Activated T-cell treated with anti-CD3 and anti-CD28 coated beads for 24 hours (primary cell): Measurements from ENCODE around the gene MRPL24.

Source experiments
- DNase-seq: peaks from one replicate; pipeline ENCODE4 v3.0.0-alpha.2; 2020; ENCODE audit warnings: low read depth

Gene MRPL24

DNA sequence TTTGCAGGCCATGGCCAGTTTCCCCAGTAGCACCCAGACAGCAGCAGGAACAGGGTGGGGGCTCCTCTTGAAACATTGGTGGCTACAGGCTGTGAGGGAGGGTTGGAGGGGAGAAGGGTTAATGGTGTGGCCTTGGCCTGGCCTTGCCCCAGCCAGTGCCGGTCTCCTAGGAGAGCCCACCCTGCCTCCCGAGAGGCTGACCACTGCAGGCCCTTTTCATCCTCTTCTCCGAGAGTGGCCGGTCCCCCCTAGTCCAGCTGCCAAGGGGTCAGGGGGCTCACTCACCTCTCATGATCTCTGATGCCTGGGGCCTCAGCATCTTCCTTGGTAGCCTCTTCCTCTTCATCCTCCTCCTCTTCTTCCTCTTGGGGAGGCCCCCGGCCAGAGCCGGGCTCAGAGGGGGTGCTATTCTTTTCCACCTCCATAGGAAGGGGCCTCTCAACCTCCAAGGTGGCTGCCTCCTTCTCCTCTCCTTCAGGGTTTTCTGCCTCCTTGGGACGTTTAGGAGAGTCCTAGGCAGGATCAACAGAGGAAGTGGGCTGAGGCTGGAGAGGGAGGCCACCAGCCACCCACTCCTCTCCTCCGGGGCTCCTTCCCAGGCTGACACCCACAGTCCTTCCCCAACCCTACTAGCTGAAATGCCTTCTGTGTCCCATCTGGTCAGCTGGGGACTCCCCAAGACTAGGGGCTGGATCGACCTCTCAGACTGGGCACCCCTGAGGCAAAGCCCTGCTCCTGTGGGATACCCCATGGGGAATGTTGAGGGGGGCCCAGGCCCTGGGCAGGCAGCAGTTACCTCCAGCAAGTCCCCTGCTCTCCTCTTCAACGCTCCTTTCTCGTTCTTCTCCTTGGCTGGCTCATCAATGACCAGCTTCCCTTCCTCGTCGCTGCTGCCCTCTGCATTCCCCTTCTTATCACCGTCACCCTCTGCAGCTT lies 2.7 kb upstream of the MRPL24 start:
- no peak for DNase-seq

DNA sequence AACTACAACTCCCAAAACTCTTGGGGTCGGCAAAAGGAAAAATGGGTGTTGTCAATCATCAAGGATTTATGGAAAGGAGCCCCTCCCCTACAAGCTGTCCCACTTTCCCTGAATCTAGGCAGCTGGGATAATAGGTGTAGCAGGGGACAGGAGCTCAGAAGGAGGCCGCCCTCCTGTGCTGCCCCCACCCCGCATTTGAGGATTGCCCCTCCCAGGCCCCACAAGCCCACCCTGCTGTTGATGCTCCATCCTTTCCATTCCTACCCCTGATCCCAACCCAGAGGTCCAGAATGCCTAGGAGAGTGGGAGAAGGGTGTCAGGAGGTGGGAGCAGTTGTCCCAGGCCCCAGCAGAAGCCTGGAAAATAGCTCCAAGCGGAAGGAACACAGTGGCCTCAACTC lies 1.9 kb upstream of the MRPL24 start:
- DNase-seq: no peak

DNA sequence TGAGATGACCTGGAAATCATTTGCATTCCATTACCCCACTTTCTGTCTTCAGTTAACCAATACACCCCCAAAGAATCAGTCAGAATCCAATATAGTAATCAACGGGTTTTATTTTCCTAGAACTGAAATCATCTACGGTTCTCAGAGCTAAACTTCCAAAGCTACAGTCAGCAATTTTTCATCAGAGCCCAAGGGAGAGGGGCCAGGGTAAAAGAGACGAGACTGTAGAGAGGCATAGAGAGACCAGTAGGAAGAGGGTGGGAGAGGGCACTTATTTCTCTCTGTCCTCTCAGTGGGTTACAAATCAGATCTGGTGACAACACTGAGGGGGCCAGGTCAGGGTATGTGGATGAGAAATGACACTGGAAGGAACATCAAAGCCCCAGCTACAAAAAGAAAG lies 1.1 kb upstream of the MRPL24 start:
- DNase-seq: no peak

GRCh38 chr1:156741481-156741983 lies 644 bp upstream of the MRPL24 start:
- no peak for DNase-seq

- no peak for DNase-seq
These were observed 599 bp downstream of the MRPL24 start for GRCh38 chr1:156740237-156740740.

DNA sequence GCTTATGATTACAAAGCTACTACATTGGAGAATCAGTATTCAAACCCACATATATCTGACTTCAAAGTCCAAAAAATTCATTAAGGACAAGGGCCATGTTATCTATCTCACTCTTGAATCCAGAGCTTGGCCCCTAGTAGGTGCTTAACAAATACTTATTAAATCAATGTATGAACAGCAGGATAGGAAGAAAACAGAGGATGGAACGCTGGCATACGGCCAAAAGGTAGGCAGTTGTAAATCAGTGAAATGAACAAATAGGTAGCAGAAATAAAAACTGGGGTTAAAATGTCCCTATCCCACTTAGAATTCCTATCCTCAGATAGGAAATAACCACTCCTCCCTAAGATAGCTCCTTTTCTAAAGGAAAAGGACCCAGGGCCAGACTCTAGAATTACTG lies 2.0 kb downstream of the MRPL24 start:
- DNase-seq: no peak

DNA sequence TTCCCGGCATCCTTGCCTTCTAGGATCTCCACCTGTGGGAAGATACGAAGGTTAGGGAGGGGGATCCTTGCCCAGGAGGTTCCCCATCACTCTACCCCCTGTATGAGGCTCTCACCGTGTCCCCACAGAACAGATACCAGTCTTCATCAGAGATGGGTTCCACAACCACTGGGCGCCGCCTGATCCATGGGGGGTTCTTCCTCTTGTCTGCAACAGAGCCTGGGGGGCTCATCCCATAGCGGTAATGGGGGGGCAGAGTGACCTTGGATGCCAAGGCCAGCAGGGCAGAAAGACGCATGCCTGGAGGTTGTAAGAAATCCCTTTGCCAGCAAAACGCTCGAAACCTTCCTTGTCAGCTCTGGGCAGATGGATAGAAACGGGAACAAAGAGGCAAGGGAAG lies 2.5 kb downstream of the MRPL24 start:
- no peak for DNase-seq

DNA sequence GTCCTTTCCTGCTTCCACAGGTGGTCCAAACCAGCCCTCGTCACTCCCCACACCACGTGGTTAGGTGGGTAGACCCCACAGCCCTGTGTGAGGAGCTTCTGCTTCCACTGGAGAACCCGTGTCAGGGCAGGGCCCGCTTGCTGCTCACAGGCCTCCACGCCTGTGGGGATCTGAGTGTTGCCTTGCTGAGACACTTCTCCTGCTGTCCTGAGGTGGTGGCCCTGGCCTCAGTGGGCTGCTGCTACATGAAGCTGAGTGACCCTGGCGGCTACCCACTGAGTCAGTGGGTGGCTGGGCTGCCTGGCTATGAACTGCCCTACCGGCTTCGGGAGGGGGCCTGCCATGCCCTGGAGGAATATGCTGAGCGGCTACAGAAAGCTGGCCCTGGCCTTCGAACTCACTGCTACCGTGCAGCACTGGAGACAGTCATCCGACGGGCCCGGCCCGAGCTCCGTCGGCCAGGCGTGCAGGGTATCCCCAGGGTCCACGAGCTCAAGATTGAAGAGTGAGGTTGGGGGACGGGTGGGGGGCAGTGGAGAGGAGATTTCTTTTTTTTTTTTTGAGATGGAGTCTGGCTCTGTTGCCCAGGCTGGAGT lies 6.8 kb downstream of the MRPL24 start:
- no peak for DNase-seq

DNA sequence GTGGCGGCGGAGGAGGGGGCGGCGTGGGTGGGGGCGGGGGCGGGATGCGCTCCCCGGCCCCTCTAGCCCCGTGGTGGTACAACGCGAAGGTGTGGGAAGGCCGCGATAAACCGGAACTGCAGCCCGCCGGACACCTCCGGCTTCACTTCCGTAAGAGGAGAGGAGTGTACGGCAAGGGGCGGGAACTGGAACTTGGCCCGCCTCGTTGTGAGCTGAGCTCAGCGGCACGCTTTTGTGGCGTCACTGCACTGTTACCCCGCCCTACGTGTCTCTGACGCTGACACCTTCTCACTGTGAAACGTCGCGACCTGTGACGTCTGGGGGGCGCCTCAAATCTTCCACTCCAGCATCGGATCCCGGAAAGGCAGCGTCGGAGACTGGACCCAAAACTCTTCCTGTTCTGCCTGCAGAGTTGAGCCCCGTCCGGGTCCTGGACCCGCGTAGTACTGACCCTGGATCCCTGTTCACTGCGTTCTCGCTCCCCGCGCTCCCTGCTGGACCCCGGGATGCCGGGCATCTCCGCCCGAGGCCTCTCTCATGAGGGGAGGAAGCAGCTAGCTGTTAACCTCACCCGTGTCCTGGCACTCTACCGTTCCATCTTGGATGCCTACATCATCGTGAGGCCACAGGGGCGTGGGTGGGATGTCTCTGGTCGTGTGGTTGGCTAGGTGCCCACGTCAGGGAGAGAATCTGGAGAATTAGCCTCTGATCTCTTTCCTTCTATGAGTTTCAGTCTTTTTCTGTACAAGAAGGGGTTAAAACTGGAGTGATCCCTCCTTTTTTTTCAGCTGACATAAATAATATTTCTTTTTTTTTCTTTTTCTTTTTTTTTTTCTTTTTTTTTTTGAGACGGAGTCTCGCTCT lies 12.1 kb downstream of the MRPL24 start, which contains the start of gene ISG20L2:
TSS of gene ISG20L2 (minus strand) at position 168 of the 864 bp plus-strand sequence. CDS start 1,114 bp downstream, outside the sequence.
- DNase-seq: peak; percentile 92

- peak; percentile 74 for DNase-seq
These were observed 12.8 kb downstream of the MRPL24 start, which contains the start of gene METTL25B for GRCh38 chr1:156727926-156728598. TSS of gene METTL25B (plus strand) at chr1:156728469. CDS start at chr1:156729105, 636 bp downstream.

DNA sequence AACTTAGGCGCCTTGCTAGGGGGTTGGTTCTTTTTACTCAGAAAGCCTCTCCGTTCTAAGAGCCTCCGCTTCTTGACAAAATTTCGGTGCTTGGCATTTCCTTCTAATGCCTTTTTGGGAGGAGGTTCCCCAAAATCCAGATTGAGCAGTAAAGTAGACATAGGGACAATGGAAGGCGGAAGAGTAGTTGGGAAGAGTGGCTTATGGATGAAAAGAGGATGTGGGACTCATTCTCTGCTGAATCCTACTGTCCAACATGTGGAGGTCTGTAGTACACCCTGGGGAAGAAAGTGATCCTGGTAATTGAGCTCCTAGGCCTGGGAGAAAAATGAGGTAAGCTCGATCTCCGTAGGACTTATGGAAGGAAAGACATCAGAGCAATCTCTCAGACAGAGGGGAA lies 13.4 kb downstream of the MRPL24 start:
- DNase-seq: no peak

DNA sequence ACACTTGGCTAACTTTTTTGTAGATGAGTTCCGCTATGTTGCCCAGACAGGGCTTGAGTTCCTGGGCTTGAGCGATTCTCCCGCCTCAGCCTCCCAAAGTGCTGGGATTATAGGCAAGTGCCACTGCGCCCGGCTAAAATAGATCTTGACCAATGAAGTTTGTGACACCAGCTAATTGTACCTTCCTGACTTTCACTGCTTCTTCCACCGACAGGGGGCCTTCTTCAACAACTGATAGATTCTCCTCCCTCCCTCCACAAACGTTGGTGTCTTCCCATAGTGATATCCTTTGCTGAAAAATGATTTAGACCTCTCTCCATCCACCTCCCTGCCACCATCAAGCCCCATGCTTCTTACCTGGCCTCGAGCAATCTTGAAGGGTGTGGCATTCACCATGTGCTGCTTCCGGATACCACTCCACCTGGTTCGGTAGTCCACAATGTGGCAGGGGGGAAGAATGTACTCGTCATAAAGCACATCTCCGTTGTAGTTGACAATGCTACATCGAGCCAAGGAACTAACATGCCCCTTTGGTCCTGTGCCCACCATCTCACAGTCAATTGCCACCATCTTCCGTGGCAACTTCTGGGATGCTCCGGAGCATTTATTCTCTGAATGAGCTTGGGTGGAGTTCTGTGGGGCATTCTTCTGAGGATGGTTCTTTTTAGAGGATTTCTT lies 14.2 kb downstream of the MRPL24 start:
- no peak for DNase-seq

GRCh38 chr1:156725683-156726280 lies 15.1 kb downstream of the MRPL24 start:
- peak; percentile 68 for DNase-seq

- DNase-seq: no peak
These were observed 19.4 kb downstream of the MRPL24 start for GRCh38 chr1:156721535-156721934.

GRCh38 chr1:156721131-156721530 lies 19.8 kb downstream of the MRPL24 start:
- no peak for DNase-seq

DNA sequence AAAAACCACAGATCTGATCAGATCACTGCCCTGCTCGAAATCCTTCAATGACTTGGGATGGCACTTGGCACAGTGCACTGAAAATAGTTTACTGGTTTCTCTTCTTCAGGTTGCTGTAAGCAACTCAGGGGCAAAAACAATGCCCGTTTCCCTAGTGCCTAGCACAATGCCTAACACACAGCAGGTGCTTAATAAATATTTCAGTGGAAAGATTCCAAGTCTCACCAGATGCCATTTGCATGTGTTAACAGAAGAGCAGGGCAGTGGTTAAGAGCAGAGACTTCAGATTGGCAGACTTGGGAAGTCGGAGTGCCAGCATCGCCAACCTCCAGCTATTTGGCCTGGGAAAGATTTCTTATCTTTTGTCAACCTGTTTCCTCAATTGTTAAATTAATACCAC lies 23.5 kb downstream of the MRPL24 start:
- no peak for DNase-seq

GRCh38 chr1:156714830-156715229 lies 26.1 kb downstream of the MRPL24 start:
- no peak for DNase-seq

DNA sequence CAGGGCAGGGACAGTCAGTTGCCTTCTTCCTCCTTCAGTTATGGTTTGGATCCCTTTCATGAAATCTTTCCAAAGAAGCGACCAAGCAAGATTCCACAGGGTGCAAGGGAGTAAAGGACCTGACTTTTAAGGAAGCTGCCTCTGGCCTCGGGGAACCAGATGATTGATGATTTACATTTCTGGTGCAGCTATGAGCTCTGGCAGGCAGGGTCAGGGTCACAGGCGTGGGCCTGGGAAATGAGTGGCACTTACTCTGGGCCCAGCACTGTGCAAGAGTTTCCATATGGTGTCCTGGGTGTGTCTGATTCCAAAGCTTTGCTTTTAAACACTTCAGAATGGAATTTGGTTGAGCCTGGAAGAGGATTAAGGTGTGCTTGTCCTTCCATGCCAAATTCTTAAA lies 28.3 kb downstream of the MRPL24 start:
- no peak for DNase-seq

DNA sequence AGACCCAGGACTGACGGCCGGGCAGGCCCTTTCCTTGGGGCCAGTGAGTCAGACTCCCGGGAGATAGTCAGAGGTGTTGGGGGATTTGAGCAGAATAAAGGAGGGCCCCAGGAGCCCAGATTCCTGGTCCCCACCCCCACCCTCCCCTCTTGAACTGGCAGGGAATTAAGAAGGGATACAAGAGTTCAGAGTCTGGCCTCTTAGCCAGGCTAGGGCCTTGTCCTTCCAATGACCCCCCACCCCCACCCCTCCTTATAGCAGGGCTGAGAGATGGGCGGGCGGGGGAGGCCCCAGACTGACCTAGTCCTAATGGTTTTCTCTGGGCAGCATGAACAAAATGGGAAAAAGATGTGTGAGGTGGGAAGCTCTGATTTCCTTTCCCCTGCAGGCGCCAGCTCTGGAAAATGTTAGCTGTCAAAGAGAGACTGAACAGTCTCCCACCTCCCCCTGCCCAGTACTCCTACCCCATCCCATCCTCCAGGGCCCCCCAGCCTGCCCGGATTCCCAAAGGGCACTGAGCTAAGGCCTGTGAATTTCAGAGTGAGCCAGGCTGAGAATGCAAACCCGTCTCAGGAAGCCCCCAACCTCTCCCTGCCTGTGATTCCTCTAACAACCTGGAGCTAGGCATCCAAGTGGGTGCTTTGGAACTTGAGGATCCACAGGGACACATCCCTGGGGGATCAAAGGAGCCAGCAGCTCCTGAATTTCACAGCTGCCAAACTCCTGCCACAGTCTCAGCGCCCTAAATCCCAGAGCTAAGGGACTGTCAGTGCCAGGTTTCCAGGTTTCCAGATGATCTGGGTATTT lies 29.7 kb downstream of the MRPL24 start:
- DNase-seq: no peak
